ENCODE results near the gene DDX59. TPM values are rescaled to one million over a fixed set of nuclear protein-coding genes. Genes with fewer than 3 reads are reported as not detected.

Gene DDX59
- total and polyA plus RNA-seq, 9 of the 15 experiments (the other 6 are each of a cell fraction or from before 2014, with no cell fraction given) = 8.3 to 30.4 (median 19.8) TPM

DNA sequence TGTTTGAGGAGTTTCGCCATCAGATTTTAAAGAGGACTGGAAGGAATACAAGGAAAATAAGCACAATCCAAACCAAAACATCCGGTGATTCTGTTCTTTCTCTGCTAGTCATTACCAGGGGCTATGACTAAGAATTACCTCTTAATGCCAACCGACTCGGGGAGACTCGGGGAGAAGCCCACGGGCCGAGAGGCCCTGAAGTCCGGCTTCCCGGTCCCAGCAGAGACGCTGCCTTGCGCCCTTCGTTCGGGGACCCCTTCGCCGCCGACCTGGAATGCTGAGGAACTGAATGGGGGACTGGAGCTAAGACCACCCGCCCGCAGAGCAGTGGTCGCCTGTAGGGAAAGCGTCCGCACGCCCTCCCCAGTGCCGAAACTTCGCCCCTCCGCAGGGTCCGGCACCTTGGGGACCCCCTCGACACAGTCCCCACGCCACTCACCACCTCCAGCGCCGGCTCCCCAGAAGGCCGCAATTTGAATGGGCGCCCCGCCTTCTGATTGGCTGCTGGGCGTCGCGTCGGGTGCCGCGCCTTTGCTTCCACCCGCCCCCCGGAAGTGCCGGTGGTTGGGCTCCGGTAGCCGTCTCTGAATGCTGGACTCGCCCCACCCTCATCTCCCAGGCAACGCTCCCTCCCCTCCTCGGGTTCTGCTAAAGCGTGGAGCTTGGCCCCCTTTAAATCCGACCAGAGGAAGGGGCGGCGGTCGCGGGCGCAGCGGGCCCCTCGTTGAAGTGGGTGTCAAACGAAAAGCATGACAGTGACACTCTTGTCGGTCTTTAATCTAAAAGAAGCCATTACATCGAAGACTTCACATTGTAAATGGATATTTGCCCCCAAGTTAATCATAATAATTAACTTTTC, 49.2 kb downstream of the DDX59 start, which contains the start of gene KIF14 (continued):
- TF ChIP-seq, protein P1, sequence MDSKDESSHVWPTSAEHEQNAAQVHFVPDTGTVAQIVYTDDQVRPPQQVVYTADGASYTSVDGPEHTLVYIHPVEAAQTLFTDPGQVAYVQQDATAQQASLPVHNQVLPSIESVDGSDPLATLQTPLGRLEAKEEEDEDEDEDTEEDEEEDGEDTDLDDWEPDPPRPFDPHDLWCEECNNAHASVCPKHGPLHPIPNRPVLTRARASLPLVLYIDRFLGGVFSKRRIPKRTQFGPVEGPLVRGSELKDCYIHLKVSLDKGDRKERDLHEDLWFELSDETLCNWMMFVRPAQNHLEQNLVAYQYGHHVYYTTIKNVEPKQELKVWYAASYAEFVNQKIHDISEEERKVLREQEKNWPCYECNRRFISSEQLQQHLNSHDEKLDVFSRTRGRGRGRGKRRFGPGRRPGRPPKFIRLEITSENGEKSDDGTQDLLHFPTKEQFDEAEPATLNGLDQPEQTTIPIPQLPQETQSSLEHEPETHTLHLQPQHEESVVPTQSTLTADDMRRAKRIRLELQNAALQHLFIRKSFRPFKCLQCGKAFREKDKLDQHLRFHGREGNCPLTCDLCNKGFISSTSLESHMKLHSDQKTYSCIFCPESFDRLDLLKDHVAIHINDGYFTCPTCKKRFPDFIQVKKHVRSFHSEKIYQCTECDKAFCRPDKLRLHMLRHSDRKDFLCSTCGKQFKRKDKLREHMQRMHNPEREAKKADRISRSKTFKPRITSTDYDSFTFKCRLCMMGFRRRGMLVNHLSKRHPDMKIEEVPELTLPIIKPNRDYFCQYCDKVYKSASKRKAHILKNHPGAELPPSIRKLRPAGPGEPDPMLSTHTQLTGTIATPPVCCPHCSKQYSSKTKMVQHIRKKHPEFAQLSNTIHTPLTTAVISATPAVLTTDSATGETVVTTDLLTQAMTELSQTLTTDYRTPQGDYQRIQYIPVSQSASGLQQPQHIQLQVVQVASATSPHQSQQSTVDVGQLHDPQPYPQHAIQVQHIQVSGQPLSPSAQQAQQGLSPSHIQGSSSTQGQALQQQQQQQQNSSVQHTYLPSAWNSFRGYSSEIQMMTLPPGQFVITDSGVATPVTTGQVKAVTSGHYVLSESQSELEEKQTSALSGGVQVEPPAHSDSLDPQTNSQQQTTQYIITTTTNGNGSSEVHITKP (IDR thresholded peaks at IDR 0.05; ENCODE audit: partially characterized antibody) = peak; percentile 43
- TF ChIP-seq FOXK2 (conservative IDR thresholded peaks at IDR 0.05 in 1 of 2, IDR thresholded peaks at IDR 0.05 in 1 of 2; ENCODE audit: low read depth in 2 of 2) = 0 out of 4 replicates have a peak, but pooled peaks of 1 of the 2 experiments have one; percentile 10
- no peak for TF ChIP-seq BACH1 (tag; IDR thresholded peaks at IDR 0.05)
- TF ChIP-seq EGR1 (conservative IDR thresholded peaks at IDR 0.05) = peak; percentile 23
- no peak for TF ChIP-seq HDAC8 (tag; IDR thresholded peaks at IDR 0.05)
- TF ChIP-seq XRCC4 (IDR thresholded peaks at IDR 0.05; ENCODE audit: extremely low read depth, insufficient read depth, insufficient read length) = no peak
- no peak for TF ChIP-seq ZNF785 (CRISPR knock-in tag; IDR thresholded peaks at IDR 0.05)
- no peak for TF ChIP-seq SMARCA5 (IDR thresholded peaks at IDR 0.05)
- TF ChIP-seq ZKSCAN3 (CRISPR knock-in tag; IDR thresholded peaks at IDR 0.05) = no peak
- TF ChIP-seq, protein P2, sequence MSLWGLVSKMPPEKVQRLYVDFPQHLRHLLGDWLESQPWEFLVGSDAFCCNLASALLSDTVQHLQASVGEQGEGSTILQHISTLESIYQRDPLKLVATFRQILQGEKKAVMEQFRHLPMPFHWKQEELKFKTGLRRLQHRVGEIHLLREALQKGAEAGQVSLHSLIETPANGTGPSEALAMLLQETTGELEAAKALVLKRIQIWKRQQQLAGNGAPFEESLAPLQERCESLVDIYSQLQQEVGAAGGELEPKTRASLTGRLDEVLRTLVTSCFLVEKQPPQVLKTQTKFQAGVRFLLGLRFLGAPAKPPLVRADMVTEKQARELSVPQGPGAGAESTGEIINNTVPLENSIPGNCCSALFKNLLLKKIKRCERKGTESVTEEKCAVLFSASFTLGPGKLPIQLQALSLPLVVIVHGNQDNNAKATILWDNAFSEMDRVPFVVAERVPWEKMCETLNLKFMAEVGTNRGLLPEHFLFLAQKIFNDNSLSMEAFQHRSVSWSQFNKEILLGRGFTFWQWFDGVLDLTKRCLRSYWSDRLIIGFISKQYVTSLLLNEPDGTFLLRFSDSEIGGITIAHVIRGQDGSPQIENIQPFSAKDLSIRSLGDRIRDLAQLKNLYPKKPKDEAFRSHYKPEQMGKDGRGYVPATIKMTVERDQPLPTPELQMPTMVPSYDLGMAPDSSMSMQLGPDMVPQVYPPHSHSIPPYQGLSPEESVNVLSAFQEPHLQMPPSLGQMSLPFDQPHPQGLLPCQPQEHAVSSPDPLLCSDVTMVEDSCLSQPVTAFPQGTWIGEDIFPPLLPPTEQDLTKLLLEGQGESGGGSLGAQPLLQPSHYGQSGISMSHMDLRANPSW (CRISPR knock-in tag; IDR thresholded peaks at IDR 0.05) = no peak
- TF ChIP-seq, protein P3, sequence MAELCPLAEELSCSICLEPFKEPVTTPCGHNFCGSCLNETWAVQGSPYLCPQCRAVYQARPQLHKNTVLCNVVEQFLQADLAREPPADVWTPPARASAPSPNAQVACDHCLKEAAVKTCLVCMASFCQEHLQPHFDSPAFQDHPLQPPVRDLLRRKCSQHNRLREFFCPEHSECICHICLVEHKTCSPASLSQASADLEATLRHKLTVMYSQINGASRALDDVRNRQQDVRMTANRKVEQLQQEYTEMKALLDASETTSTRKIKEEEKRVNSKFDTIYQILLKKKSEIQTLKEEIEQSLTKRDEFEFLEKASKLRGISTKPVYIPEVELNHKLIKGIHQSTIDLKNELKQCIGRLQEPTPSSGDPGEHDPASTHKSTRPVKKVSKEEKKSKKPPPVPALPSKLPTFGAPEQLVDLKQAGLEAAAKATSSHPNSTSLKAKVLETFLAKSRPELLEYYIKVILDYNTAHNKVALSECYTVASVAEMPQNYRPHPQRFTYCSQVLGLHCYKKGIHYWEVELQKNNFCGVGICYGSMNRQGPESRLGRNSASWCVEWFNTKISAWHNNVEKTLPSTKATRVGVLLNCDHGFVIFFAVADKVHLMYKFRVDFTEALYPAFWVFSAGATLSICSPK (IDR thresholded peaks at IDR 0.05; ENCODE audit: borderline replicate concordance) = 0 out of 2 replicates have a peak, but pooled peaks have one; percentile 74
- no peak for TF ChIP-seq ADNP (tag; IDR thresholded peaks at IDR 0.05)
- TF ChIP-seq, protein P4, sequence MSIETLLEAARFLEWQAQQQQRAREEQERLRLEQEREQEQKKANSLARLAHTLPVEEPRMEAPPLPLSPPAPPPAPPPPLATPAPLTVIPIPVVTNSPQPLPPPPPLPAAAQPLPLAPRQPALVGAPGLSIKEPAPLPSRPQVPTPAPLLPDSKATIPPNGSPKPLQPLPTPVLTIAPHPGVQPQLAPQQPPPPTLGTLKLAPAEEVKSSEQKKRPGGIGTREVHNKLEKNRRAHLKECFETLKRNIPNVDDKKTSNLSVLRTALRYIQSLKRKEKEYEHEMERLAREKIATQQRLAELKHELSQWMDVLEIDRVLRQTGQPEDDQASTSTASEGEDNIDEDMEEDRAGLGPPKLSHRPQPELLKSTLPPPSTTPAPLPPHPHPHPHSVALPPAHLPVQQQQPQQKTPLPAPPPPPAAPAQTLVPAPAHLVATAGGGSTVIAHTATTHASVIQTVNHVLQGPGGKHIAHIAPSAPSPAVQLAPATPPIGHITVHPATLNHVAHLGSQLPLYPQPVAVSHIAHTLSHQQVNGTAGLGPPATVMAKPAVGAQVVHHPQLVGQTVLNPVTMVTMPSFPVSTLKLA (conservative IDR thresholded peaks at IDR 0.05) = peak; percentile 78 to 87
- TF ChIP-seq FOXA3 (CRISPR knock-in tag; conservative IDR thresholded peaks at IDR 0.05 in 1 of 2, IDR thresholded peaks at IDR 0.05 in 1 of 2) = peak in 1 of 2 experiments; percentile 41; a peak in 1 of 4 replicates
- TF ChIP-seq KAT2B (IDR thresholded peaks at IDR 0.05; ENCODE audit: low read depth, low read length) = no peak
- no peak for TF ChIP-seq POLR3A (IDR thresholded peaks at IDR 0.05; ENCODE audit: borderline replicate concordance, extremely low read depth, insufficient read depth, insufficient read length)
- TF ChIP-seq ZNF253 (CRISPR knock-in tag; conservative IDR thresholded peaks at IDR 0.05) = no peak

Measured in K562 (cell line).